RKO (cell line): Measurements from ENCODE around the gene SMC6.

ENCODE experiments used
- DNase-seq: peaks from one replicate; pipeline ENCODE4 v3.0.0-alpha.2; 2016; ENCODE audit warnings: low spot score

SMC6 gene

GRCh38 chr2:17753803-17754663, at the start of gene SMC6, which contains the start of gene GEN1:
Gene SMC6, minus strand, starts transcription at chr2:17753810. Its CDS starts 7,864 bp downstream, at chr2:17745946.
Gene GEN1, plus strand, starts transcription at chr2:17754138. Its CDS starts 5,806 bp downstream, at chr2:17759944.
- DNase-seq, result peak; percentile 91

- no peak for DNase-seq
Observed at GRCh38 chr2:17800693-17801458, 47.3 kb upstream of the SMC6 start.

- DNase-seq, result no peak
Observed at GRCh38 chr2:17800219-17800618, 46.6 kb upstream of the SMC6 start.

GRCh38 chr2:17799301-17800120, 45.9 kb upstream of the SMC6 start:
- no peak for DNase-seq

GRCh38 chr2:17798338-17798737, 44.7 kb upstream of the SMC6 start:
- no peak for DNase-seq

GRCh38 chr2:17795309-17795708, 41.7 kb upstream of the SMC6 start:
- DNase-seq, result no peak

GRCh38 chr2:17793803-17794354, 40.3 kb upstream of the SMC6 start:
- no peak for DNase-seq

- DNase-seq, result no peak
Observed at GRCh38 chr2:17793296-17793695, 39.7 kb upstream of the SMC6 start.

- DNase-seq, result no peak
Observed at GRCh38 chr2:17792515-17792914, 38.9 kb upstream of the SMC6 start.

GRCh38 chr2:17791817-17792130, 38.2 kb upstream of the SMC6 start:
- DNase-seq, result no peak

- DNase-seq, result no peak
Observed at GRCh38 chr2:17791121-17791816, 37.7 kb upstream of the SMC6 start.

- DNase-seq, result no peak
Observed at GRCh38 chr2:17790536-17790935, 36.9 kb upstream of the SMC6 start.

GRCh38 chr2:17788773-17789172, 35.2 kb upstream of the SMC6 start:
- DNase-seq, result no peak

GRCh38 chr2:17786727-17787126, 33.1 kb upstream of the SMC6 start:
- no peak for DNase-seq

- DNase-seq, result no peak
Observed at GRCh38 chr2:17781482-17781881, 27.9 kb upstream of the SMC6 start.

- DNase-seq, result no peak
Observed at GRCh38 chr2:17780546-17780945, 26.9 kb upstream of the SMC6 start.

GRCh38 chr2:17772532-17772931, 18.9 kb upstream of the SMC6 start:
- no peak for DNase-seq

- DNase-seq, result no peak
Observed at GRCh38 chr2:17771956-17772355, 18.3 kb upstream of the SMC6 start.

GRCh38 chr2:17768894-17769293, 15.3 kb upstream of the SMC6 start:
- DNase-seq, result no peak

GRCh38 chr2:17765398-17765797, 11.8 kb upstream of the SMC6 start:
- DNase-seq, result no peak

GRCh38 chr2:17763641-17764333, 10.2 kb upstream of the SMC6 start:
- no peak for DNase-seq
